Measurements from ENCODE around the gene ALG10B.

- TF ChIP-seq CTCF (IDR thresholded peaks at IDR 0.05; ENCODE audit: low read length) = no peak
- no peak for TF ChIP-seq EZH2 (IDR thresholded peaks at IDR 0.05; ENCODE audit: borderline replicate concordance, low read length)
These were observed 46.7 kb upstream of the ALG10B start for GRCh38 chr12:38269897-38270296.
